ENCODE measurements around the gene CORO7.

Gene CORO7

GRCh38 chr16:4373356-4373908 is 43.0 kb downstream of the CORO7 start:
- TF ChIP-seq, protein P1, sequence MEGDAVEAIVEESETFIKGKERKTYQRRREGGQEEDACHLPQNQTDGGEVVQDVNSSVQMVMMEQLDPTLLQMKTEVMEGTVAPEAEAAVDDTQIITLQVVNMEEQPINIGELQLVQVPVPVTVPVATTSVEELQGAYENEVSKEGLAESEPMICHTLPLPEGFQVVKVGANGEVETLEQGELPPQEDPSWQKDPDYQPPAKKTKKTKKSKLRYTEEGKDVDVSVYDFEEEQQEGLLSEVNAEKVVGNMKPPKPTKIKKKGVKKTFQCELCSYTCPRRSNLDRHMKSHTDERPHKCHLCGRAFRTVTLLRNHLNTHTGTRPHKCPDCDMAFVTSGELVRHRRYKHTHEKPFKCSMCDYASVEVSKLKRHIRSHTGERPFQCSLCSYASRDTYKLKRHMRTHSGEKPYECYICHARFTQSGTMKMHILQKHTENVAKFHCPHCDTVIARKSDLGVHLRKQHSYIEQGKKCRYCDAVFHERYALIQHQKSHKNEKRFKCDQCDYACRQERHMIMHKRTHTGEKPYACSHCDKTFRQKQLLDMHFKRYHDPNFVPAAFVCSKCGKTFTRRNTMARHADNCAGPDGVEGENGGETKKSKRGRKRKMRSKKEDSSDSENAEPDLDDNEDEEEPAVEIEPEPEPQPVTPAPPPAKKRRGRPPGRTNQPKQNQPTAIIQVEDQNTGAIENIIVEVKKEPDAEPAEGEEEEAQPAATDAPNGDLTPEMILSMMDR (IDR thresholded peaks at IDR 0.05; ENCODE audit: insufficient read depth, low read depth, low read length, missing control alignments): no peak
- H3K4me3 ChIP-seq (ENCODE audit: low read depth, low read length): no peak overlapping the region
- DNase-seq (ENCODE audit: low read depth): no peak

- peak; percentile 32 for DNase-seq (ENCODE audit: low read depth)
- no peak overlapping the region for H3K4me3 ChIP-seq (ENCODE audit: low read depth, low read length)
- TF ChIP-seq, protein P1 (IDR thresholded peaks at IDR 0.05; ENCODE audit: insufficient read depth, low read depth, low read length, missing control alignments): no peak
These were observed 43.6 kb downstream of the CORO7 start for GRCh38 chr16:4372578-4373355.

- H3K4me3 ChIP-seq (ENCODE audit: low read depth, low read length): no peak overlapping the region
- TF ChIP-seq, protein P1 (IDR thresholded peaks at IDR 0.05; ENCODE audit: insufficient read depth, low read depth, low read length, missing control alignments): no peak
- DNase-seq (ENCODE audit: low read depth): no peak
These were observed 44.3 kb downstream of the CORO7 start for GRCh38 chr16:4372001-4372577.

GRCh38 chr16:4371357-4372000 is 44.9 kb downstream of the CORO7 start, which contains the start of gene VASN:
Gene VASN, plus strand, starts transcription at chr16:4371848. Its CDS starts 9,030 bp downstream, at chr16:4380878.
- TF ChIP-seq, protein P1 (IDR thresholded peaks at IDR 0.05; ENCODE audit: insufficient read depth, low read depth, low read length, missing control alignments): no peak
- H3K4me3 ChIP-seq (ENCODE audit: low read depth, low read length): no peak within 1 kb of the TSS
- DNase-seq (ENCODE audit: low read depth): peak; percentile 30

DNA sequence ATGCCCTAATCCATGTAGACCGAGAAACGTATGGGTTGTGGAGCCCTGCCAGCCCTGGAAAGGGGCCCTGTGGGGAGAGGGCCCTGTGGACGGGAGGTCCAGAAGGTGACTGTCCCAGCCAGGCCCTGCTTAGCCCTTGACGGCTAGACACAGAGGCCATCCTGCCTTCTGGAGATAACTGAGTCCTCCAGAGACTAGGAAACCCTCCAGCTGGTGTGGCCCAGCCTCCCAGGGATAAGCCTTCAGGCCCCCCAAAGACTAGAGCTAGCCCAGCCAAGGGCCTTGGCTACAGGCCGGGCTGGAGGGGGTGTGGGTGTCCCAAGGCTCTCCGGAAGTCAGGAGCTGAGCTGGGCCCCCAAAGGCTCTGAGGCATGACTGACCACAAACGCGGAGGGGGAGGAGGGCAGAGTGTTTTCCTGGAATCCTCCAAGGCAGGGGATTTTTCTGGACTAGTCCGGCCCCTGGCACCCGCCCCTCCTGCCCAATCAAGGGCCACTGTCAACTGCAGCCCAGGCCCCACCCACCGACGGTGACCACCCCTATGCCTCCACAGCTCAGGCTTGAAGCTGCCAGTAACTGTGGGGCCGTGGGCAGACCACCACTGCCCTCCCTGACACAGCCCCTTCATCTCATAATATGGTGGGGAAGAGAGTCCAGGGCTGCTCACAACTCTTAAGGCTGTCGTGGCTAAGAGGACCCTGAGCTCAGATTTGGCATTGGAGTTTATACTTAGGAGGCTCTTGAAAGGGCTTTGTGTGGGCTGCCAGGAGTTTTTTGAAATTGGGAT is 45.6 kb downstream of the CORO7 start:
- TF ChIP-seq, protein P1 (IDR thresholded peaks at IDR 0.05; ENCODE audit: insufficient read depth, low read depth, low read length, missing control alignments): no peak
- no peak for DNase-seq (ENCODE audit: low read depth)
- H3K4me3 ChIP-seq (ENCODE audit: low read depth, low read length): no peak overlapping the region

DNA sequence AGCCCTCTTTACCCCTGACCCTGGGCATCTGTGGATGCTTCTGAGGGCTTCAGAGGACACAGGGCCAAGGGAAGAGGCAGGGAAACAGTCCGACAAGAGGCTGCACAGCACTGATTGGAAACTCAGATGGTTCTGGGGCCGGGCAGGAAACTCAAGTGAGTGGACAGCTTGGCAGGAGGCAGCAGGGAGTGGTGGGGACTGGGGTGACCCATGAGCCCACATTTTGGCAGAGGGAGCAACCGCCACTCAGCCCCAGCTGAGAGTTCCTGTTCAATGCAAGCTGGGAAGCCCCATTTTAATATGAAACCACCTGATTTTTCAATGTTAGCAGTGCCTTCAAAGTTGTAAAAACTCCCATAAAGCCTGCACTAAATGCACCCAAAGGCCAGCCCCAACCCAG is 46.2 kb downstream of the CORO7 start:
- no peak for DNase-seq (ENCODE audit: low read depth)
- TF ChIP-seq, protein P1 (IDR thresholded peaks at IDR 0.05; ENCODE audit: insufficient read depth, low read depth, low read length, missing control alignments): no peak
- H3K4me3 ChIP-seq (ENCODE audit: low read depth, low read length): no peak overlapping the region
